GM18951 (cell line): ENCODE data around the gene TYROBP.

Experiments
- POLR2A ChIP-seq: IDR thresholded peaks from 4 replicates; pipeline ENCODE4 v1.6.1; 2011; ENCODE audit warnings: mild to moderate bottlenecking; ENCODE audit not compliant: insufficient read length, insufficient read depth; ENCODE audit errors: extremely low read depth
- in situ Hi-C: fragments of 300-500 bp; cut with MboI; formaldehyde crosslinking; loops from one replicate; pipeline ENCODE4 v1.12.0; 2022; ENCODE audit warnings: low sequenced_read_pairs, mixed read lengths, inconsistent platforms; ENCODE audit not compliant: unreplicated experiment

Gene TYROBP

DNA sequence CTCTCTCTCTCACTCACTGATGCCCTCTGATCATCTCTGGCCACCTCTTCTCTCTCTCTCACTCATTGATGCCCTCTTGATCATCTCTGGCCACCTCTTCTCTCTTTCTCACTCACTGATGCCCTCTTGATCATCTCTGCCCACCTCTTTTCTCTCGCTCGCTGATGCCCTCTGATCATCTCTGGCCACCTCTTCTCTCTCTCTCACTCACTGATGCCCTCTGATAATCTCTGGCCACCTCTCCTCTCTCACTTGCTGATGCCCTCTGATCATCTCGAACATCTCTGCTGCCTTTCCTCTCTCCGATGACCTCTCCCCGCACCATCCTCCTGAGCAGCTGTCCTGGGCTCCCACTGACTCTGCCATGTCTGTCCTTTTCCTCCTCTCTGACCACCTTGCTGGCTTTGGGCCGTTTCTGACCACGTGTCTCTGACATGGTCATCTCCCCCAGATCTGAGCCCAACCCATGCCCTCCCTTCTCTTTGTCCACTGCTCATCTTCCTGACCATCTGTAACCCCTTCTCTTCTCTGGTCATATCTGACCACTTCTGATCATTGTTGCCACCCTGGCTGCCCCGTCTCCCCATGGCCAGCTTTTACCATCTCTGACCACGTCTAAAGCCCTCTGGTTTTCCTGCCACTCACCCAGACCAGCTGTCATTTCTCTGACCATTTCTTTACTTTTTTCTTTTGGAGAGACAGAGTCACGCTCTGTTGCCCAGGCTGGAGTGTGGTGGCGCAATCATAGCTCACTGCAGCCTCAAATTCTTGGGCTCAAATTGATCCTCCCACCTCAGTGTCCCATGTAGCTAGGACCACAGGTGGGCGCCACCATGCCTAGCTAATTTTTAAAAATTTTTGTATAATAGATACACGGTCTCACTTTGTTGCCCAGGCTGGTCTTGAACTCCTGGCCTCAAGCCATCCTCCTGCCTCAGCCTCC is 30.5 kb upstream of the TYROBP start:
- in situ Hi-C loops = loop anchor here (10.0 kb wide), 1 partner anchor 244 kb away; no protein-coding TSS in a partner anchor
- no peak for TF ChIP-seq POLR2A

DNA sequence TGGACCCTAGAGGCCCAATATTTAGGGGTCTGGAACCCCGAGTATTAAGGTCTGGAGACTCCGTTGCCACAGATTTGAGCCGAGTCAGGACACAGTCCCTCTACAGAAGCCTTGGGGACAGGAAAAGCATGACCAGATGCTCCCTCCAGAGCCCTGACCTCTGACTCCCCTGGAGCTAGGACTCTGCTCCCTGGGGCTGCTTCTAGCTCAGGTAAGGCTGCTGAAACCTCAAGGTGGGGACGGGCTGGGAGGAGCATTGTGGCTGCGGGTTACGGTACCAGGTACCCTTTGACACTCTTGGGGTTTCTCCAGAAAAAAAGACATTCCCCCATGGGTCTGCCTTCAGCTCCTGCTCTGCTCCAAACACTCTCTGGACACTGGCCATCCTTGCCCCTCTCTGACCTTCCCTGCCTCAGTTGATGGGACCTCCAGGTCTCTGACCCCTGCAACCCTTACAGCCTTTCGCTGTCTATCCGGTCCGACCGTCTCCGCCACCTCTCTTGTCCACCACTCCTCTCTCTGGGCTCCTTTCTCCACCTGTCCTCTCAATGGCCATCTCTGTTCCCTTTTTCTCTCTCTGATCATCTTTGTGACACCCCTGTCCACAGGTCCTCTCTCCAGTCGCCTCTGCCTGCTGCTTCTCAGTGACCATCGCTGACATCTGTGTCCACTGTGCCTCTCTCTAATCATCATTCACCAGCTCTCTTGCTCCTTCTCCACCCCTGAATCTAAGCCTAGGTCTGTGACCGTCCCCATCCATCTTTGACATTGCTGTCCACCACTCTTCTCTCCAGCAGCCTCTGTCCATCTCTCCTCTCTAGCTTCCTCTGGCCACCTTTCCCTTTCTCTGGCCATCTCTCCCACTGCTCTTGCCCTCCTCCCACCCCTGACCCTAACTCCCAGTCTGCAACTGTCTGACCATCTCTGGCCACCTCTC is 29.5 kb upstream of the TYROBP start:
- in situ Hi-C loops = loop anchor here (10.0 kb wide), 1 partner anchor 243 kb away; no protein-coding TSS in a partner anchor
- no peak for TF ChIP-seq POLR2A

DNA sequence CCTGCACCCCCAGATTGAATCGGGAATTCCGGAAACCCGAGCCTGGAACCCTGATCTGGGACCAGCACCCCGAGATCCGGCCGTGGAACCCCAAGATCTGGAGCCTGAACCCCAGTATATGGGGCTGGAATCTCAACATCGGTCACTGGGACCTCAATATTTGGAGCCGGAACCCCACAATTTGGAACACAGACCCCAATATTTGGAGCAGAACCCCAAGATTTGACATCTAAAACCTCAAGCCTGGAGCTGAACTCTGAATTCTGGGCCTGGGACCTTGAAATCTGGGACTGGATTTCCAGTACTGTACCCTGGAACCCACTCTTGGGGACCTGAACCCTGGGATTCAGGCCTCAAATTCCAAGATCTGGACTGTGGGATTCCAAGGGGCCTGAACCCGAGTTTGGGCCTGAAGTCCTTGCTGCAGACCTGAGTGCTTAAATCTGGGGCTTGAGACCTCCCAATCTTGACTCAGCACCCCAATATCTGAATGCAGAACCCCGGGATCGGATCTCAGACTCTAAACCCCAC is 28.7 kb upstream of the TYROBP start:
- no peak for TF ChIP-seq POLR2A
- in situ Hi-C loops = loop anchor here (10.0 kb wide), 1 partner anchor 242 kb away; no protein-coding TSS in a partner anchor

DNA sequence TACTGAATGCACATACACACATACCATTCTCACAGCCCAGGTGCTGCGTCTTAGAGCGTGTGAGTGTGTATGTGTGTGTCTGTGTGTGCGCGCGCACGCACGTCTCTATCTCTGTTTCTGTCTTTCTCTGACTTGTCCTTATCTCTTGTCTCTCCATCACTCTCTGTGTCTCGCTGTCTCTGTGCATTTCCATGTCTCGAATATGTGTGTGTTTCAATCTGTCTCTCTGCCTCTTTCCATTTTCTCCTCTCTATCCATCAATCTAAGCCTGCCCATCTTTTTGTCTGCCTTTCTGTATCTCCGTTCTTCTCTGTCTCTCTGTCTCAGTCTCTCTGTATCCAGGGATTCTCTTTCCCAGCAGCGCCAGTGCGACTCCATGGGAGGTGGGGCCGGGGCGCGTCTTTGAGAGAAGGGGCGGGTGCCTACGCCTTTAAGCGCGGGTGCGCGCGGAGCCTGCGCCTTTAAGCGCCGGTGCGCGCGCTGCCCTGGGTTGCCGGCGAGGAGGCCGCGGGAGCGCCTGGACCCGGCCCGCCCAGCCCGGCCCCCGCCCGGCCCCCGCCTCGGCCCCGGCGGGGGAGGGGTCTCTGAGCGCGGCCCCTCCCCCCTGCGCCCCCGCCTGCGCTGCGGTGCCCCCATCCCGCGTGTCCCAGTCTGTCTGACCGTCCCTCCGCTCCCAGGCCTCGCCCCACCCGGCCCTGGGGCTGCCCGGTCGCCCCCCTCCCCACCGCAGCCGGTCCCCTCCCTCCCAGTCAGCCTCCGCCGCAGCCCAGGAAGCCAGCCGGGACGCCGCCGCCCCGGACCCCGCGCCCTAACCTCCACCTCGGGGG is 28.0 kb upstream of the TYROBP start, which contains the start of gene LRFN3:
TSS of gene LRFN3 (plus strand) at position 464 of the 827 bp plus-strand sequence. CDS start 3,052 bp downstream, outside the sequence.
- TF ChIP-seq POLR2A = no peak
- in situ Hi-C loops = loop anchor here (10.0 kb wide), 1 partner anchor 241 kb away; no protein-coding TSS in a partner anchor

DNA sequence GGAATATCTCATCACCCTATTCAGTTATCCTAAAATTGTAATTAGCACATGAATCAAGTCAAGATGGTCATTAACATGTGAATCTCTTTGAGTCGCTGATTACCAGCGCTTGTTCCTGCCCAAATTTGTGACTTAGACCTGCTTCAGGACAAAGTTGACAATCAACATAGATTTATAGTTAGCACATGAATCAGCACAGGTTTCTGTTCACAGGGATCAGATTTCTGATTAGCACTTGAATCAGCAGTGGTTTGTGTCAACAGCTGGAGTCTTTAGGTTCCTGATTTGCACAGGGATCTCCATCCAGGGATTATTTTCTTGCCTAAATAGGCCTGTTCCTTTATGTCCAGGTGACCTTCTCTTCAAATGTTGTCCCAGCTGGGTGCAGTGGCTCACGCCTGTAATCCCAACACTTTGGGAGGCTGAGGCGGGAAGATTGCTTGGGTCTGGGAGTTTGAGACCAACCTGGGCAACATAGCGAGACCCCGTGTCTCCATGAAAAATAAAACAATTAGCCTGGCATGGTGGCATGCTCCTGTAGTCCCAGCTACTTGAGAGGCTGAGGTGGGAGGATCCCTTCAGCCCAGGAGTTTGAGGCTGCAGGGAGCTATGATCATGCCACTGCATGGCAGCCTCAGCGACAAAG is 24.3 kb upstream of the TYROBP start:
- no peak for TF ChIP-seq POLR2A
- in situ Hi-C loops = loop anchor here (5.0 to 10.0 kb wide), 2 partner anchors 45 to 238 kb away; no protein-coding TSS in a partner anchor

DNA sequence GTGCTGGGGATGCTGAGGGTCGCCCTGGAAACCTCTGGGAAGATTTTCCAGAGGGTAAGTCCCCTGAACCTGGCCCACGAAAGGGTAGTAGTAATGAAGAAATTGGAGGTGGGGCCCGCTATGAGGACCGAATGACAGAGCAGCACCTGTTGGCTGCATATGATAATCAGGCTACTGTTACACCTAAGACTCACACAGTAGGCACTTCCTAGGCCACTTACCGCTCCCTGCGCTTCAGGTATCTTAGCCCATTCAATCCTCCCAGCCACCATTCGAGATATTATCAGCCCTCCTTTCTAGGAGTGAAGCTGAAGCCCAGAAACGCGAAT is 23.7 kb upstream of the TYROBP start:
- TF ChIP-seq POLR2A = no peak
- in situ Hi-C loops = loop anchor here (5.0 to 10.0 kb wide), 2 partner anchors 45 to 237 kb away; no protein-coding TSS in a partner anchor

DNA sequence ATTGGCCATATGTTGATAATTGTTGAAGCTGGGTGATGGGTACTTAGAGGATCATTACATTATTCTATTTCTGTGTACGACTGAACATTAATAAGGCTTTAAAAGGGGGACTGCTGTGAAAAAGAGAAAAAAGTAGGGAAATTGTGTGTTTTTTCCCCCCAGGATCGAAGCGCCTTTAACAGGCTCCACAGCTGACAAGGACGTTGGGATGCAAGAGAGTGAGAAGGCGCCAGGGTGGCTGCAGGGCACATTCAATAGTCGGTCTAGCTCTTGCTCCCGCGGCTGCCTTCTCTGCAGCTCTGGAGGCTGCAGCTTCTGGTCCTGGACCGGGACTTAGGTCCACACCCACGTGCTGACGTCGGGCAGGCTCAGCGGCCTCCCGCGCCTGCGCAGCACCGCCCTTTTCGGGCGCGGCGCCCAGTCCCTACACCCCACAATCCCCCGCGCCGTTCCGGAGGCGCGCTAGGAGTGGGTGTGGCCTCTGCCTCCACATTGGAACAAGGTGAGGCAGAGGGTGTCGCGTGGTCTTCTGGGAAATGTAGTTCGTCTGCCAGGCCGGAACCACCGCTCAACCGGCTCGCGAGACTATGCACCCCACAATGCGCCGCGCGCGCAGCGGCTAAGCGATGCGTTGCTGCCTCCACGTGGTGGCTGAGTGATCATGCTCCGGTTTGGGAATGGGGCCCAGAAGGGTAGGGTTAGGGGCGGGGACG is 23.2 kb upstream of the TYROBP start:
- peak; percentile 99 for TF ChIP-seq POLR2A
- in situ Hi-C loops = loop anchor here (5.0 to 10.0 kb wide), 2 partner anchors 44 to 237 kb away; no protein-coding TSS in a partner anchor

DNA sequence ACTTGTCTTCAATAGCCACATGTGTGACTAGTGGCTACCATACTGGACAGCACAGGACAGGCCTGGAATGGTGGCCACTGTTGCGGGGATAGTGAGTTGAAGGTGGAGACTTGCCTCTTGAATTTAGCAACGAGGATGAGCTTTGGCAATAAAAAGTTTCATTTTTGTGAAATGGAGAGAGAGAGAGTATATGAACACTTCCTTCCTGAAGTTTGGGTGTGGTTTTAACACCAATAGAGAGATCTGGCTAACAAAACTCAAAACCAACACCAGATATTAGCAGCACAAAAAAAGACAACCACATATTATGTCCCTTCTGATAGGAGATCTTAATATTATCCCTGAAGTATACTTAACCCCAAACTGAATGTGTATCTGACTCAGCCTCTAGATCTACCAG is 21.8 kb upstream of the TYROBP start:
- TF ChIP-seq POLR2A = no peak
- in situ Hi-C loops = loop anchor here (5.0 to 10.0 kb wide), 2 partner anchors 43 to 235 kb away; no protein-coding TSS in a partner anchor

DNA sequence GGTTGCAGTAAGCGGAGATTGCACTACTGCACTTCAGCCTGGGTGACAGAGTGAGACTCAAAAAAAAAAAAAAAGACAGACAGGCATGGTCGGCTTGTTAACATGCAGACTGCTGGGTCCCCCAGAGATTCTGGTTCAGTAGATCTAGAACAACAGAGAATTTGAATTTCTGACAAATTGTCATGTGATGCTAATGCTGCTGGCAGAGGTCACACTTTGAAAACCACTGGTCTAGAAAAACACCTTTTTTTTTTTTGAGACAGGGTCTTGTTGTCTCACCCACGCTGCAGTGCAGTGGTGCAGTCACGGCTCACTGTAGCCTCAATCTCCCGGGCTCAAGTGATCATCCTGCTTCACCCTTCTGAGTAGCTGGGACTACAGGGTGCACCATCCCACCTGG is 20.4 kb upstream of the TYROBP start:
- TF ChIP-seq POLR2A = no peak
- in situ Hi-C loops = no loop called here

DNA sequence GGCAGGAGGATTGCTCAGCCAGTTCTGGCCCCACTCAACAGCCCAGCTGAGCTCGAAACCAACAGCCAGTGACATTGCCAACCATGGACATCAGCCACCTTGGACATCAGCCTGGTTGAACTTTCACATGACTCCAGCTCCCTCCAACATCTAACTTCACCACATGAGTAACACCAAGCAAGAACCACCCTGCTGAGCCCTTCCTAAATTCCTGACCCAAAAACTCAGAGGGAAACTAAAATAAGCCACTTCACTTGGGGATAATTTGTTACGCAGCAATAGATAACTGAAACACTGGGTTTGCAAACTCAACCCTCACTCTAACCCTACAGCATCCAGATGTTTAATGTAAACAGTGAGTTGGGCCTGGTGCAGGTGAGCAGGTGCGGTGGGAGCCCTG is 17.4 kb upstream of the TYROBP start:
- TF ChIP-seq POLR2A = no peak
- in situ Hi-C loops = no loop called here

DNA sequence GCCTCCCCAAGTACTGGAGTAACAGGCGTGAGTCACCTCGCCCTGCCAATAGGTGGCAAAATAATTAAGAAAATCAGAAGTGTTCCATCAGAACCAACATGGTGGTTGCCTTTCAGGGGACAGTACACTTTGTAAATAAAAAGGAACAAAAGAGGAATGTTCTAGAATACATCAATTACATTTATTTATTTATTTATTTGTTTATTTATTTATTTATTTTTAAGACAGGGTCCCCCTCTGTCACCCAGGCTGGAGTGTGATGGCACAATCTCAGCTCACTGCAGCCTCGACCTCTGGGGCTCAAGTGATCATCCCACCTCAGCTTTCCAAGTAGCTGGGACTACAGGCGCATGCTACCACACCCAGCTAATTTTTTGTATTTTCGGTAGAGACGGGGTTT is 12.9 kb upstream of the TYROBP start:
- in situ Hi-C loops = no loop called here
- TF ChIP-seq POLR2A = no peak
